HCT116 (cell line): Measurements from ENCODE around the gene RNASEH2A. TPM values are rescaled to one million over a fixed set of nuclear protein-coding genes. Genes with fewer than 3 reads are reported as not detected.
A peak's percentile ranks its signal among the peaks of the same experiment; 100 is the strongest.

Source experiments
- ATAC-seq: fragments of 200-7000 bp; cut with Tn5 transposase; 2 replicates; pipeline ENCODE4 v1.9.1; 2020; ENCODE audit warnings: mild to moderate bottlenecking, moderate library complexity
- BruUV-seq: library from RNA; stranded (reverse); fragments of 400-500 nt; replicated peaks from 2 replicates; lab custom pipeline; 2021; lab: Mats Ljungman, UMichigan
- CTCF ChIA-PET: fragments of 300-600 bp; sonication (Branson Sonifier 250); formaldehyde crosslinking; loops from one replicate; lab custom pipeline; 2021; ENCODE audit warnings: antibody characterized with exemption; lab: Charles Lee
- POLR2A ChIA-PET: fragments of 300-600, 350-600 bp; sonication (Branson Sonifier 250); formaldehyde crosslinking; loops from one replicate; lab custom pipeline; 2021; ENCODE audit warnings: antibody characterized with exemption; lab: Charles Lee
- RAD21 ChIA-PET, 2 experiments: fragments of 300-600 bp; sonication (Branson Sonifier 250); formaldehyde crosslinking; loops; one replicate each; lab custom pipeline; 2023; ENCODE audit warnings: low total read pairs in 2 of 2; ENCODE audit not compliant: uncharacterized antibody in 2 of 2, unreplicated experiment in 2 of 2, low non-redundant PET in 1 of 2; lab: Charles Lee
- DNase-seq: peaks from one replicate; pipeline ENCODE4 v3.0.0-alpha.2; 2010; ENCODE audit warnings: low read depth, low spot score
- H2AFZ ChIP-seq: fragments of 200-600 bp; shearing (Covaris generic), sonication (generic); 2 replicates; pipeline ENCODE4 v1.6.1; 2017; ENCODE audit warnings: low read depth, mixed run types, mixed read lengths, antibody characterized with exemption, low read length; ENCODE audit not compliant: poor library complexity, severe bottlenecking
- H3K27ac ChIP-seq: 2 replicates; pipeline ENCODE4 v1.5.1; 2012; ENCODE audit warnings: low read depth, low read length
- H3K27me3 ChIP-seq: fragments of 200-600 bp; sonication (generic); 2 replicates; pipeline ENCODE4 v1.6.1; 2016; ENCODE audit warnings: mixed run types, low read length, mixed read lengths; ENCODE audit not compliant: insufficient read depth
- H3K36me3 ChIP-seq, 2 experiments: fragments of 200-500 bp in 1 of 2; fragments of 200-600 bp in 1 of 2; sonication (Bioruptor generic) in 1 of 2; sonication (generic) in 1 of 2; 2 replicates each; pipeline versions ENCODE4 v1.5.1 to v1.6.1; 2014 to 2016; ENCODE audit warnings: low read length in 2 of 2, inconsistent platforms in 1 of 2, mixed read lengths in 1 of 2, mixed run types in 1 of 2; ENCODE audit not compliant: insufficient read depth in 2 of 2, control insufficient read depth in 1 of 2
- H3K4me1 ChIP-seq, 2 experiments: fragments of 200-600 bp in 1 of 2; sonication (generic) in 1 of 2; 2 replicates each; pipeline versions ENCODE4 v1.5.1 to v1.6.1; 2012 to 2017; ENCODE audit warnings: low read length in 2 of 2, inconsistent platforms in 1 of 2, mild to moderate bottlenecking in 1 of 2, mixed read lengths in 1 of 2, mixed run types in 1 of 2, moderate library complexity in 1 of 2; ENCODE audit not compliant: insufficient read depth in 2 of 2, control insufficient read depth in 1 of 2
- H3K4me2 ChIP-seq: fragments of 200-600 bp; sonication (generic); 2 replicates; pipeline ENCODE4 v1.6.1; 2017; ENCODE audit warnings: mixed run types, low read length, mixed read lengths
- H3K4me3 ChIP-seq, 2 experiments: fragments of 200-600 bp in 1 of 2; sonication (generic) in 1 of 2; replicated peaks in 1 of 2; 2 replicates each; pipeline ENCODE4 v1.5.1; 2011 to 2016; ENCODE audit warnings: low read length in 2 of 2, control low read depth in 1 of 2, low read depth in 1 of 2, mild to moderate bottlenecking in 1 of 2, mixed read lengths in 1 of 2, mixed run types in 1 of 2
- H3K79me2 ChIP-seq: fragments of 200-600 bp; sonication (generic); 2 replicates; pipeline ENCODE4 v1.6.1; 2017; ENCODE audit warnings: mild to moderate bottlenecking, mixed run types, low read length, moderate library complexity, mixed read lengths; ENCODE audit not compliant: insufficient read depth
- H3K9ac ChIP-seq: fragments of 200-600 bp; sonication (generic); 2 replicates; pipeline ENCODE4 v1.6.1; 2016; ENCODE audit warnings: low read length, mixed read lengths
- H3K9me2 ChIP-seq: fragments of 200-600 bp; sonication (generic), shearing (Covaris generic); 2 replicates; pipeline ENCODE4 v1.6.1; 2017; ENCODE audit warnings: mixed run types, mild to moderate bottlenecking, moderate library complexity; ENCODE audit not compliant: insufficient read depth
- H3K9me3 ChIP-seq, 2 experiments: fragments of 200-500 bp in 1 of 2; fragments of 200-600 bp in 1 of 2; sonication (Bioruptor generic) in 1 of 2; sonication (generic) in 1 of 2; 2 replicates each; pipeline ENCODE4 v1.6.1; 2014 to 2017; ENCODE audit warnings: low read length in 2 of 2, mixed read lengths in 2 of 2, inconsistent platforms in 1 of 2, low read depth in 1 of 2, mild to moderate bottlenecking in 1 of 2, mixed run types in 1 of 2, moderate library complexity in 1 of 2; ENCODE audit not compliant: control insufficient read depth in 1 of 2, insufficient read depth in 1 of 2
- H4K20me1 ChIP-seq: fragments of 200-600 bp; sonication (generic), shearing (Covaris generic); 2 replicates; pipeline ENCODE4 v1.6.1; 2017; ENCODE audit warnings: mixed run types, mild to moderate bottlenecking, moderate library complexity; ENCODE audit not compliant: insufficient read depth
- ATF3 ChIP-seq: IDR thresholded peaks from 2 replicates; pipeline ENCODE4 v1.6.1; 2012
- CBX3 ChIP-seq: IDR thresholded peaks from 2 replicates; pipeline ENCODE4 v1.6.1; 2012; ENCODE audit warnings: low read depth
- CTCF ChIP-seq, 3 experiments: fragments of 200-600 bp in 1 of 3; sonication (generic) in 1 of 3; IDR thresholded peaks in 2 of 3; conservative IDR thresholded peaks in 1 of 3; 2 replicates each; pipeline ENCODE4 v1.5.1; 2012 to 2017; ENCODE audit warnings: low read depth in 2 of 3, low read length in 2 of 3, antibody characterized with exemption in 1 of 3, borderline replicate concordance in 1 of 3, control low read depth in 1 of 3, mild to moderate bottlenecking in 1 of 3, mixed read lengths in 1 of 3, mixed run types in 1 of 3, moderate library complexity in 1 of 3; ENCODE audit not compliant: insufficient read depth in 1 of 3
- EGR1 ChIP-seq: IDR thresholded peaks from 2 replicates; pipeline ENCODE4 v1.6.1; 2012; ENCODE audit warnings: low read depth
- ELF1 ChIP-seq: IDR thresholded peaks from 2 replicates; pipeline ENCODE4 v1.6.1; 2012; ENCODE audit warnings: low read depth, borderline replicate concordance
- EZH2phosphoT487 ChIP-seq: fragments of 200-600 bp; IDR thresholded peaks from 2 replicates; pipeline ENCODE4 v1.6.1; 2018; ENCODE audit warnings: antibody characterized with exemption, borderline replicate concordance
- FOSL1 ChIP-seq: IDR thresholded peaks from 2 replicates; pipeline ENCODE4 v1.6.1; 2012; ENCODE audit warnings: low read depth
- JUND ChIP-seq: IDR thresholded peaks from 2 replicates; pipeline ENCODE4 v1.6.1; 2012
- POLR2A ChIP-seq: IDR thresholded peaks from 2 replicates; pipeline ENCODE4 v1.7.0; 2011; ENCODE audit warnings: borderline replicate concordance; ENCODE audit not compliant: insufficient read depth, insufficient read length; ENCODE audit errors: extremely low read depth
- POLR2AphosphoS5 ChIP-seq: IDR thresholded peaks from 2 replicates; pipeline ENCODE4 v1.6.1; 2011; ENCODE audit warnings: mild to moderate bottlenecking, low read depth, low read length, moderate library complexity
- RAD21 ChIP-seq: IDR thresholded peaks from 2 replicates; pipeline ENCODE4 v1.6.1; 2012; ENCODE audit warnings: low read depth, mild to moderate bottlenecking
- REST ChIP-seq: IDR thresholded peaks from 2 replicates; pipeline ENCODE4 v1.6.1; 2012; ENCODE audit warnings: low read depth
- SIN3A ChIP-seq: IDR thresholded peaks from 2 replicates; pipeline ENCODE4 v1.6.1; 2012; ENCODE audit warnings: low read depth
- SP1 ChIP-seq: IDR thresholded peaks from 2 replicates; pipeline ENCODE4 v1.6.1; 2012; ENCODE audit warnings: low read depth
- SRF ChIP-seq: IDR thresholded peaks from 2 replicates; pipeline ENCODE4 v1.6.1; 2012; ENCODE audit warnings: low read depth
- TCF7L2 ChIP-seq: IDR thresholded peaks from 2 replicates; pipeline ENCODE4 v1.7.0; 2011; ENCODE audit warnings: borderline replicate concordance, inconsistent platforms; ENCODE audit not compliant: insufficient read depth, insufficient read length; ENCODE audit errors: extremely low read depth
- intact Hi-C: fragments of 100-400 bp; cut with micrococcal nuclease; formaldehyde crosslinking; loops from 2 replicates; pipeline ENCODE4 v1.10.0; 2022
- total RNA-seq: library from RNA; stranded (reverse); gene quantifications from one replicate; pipeline ENCODE4 v1.2.1, GENCODE V29; 2021; ENCODE audit not compliant: unreplicated experiment
- TF ChIP-seq, protein P1 (sequence below): IDR thresholded peaks from 2 replicates; pipeline ENCODE4 v1.6.1; 2012

Gene RNASEH2A
- total RNA-seq, 1 experiment from 2014 or later = 54.5 TPM

DNA sequence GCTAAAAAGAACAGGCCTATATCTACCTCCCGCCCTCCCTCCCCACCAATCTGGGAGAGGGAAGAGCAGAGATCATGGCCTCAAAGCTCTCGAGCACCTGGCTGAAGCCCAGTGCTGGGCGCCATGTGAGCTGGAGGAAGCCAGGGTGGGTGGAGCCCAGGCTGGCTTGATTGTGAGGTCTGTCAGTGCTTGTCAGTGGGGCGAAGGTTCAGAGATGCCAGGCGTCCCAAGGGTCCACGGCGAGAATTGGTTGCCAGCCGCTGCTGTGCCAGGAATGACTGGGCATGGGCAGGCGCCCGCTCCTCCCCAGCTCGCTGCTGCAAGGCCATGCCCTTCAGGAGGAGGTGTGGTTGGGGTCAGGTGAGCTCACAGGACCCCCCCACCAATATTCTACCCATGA is 43.3 kb upstream of the RNASEH2A start:
- Histone ChIP-seq H3K27ac (no peak overlapping the region), H4K20me1 (no peaks in the 10 kb centered on the region), H3K36me3 (peaks cover 14 to 16% of the 10 kb centered on the region in 2 experiments), H3K9me3 (no peaks in the 10 kb centered on the region), H3K4me3 (no peak overlapping the region), H3K9ac (no peak overlapping the region), H3K4me1 (peaks cover 4 to 13% of the 10 kb centered on the region in 2 experiments; a peak in 3 of 4 replicates), H2AFZ (no peak overlapping the region), H3K27me3 (no peaks in the 10 kb centered on the region), H3K4me2 (no peak overlapping the region), H3K9me2 (no peaks in the 10 kb centered on the region)
- CTCF ChIA-PET = interaction anchor here (0.7 to 6.1 kb wide), 3 partner anchors 34 to 128 kb away, joined by 4 to 87 read pairs (median 5); no protein-coding TSS in a partner anchor
- ATAC-seq = no peak
- RAD21 ChIA-PET = no interaction called here
- TSS peak; percentile 27 for BruUV-seq
- no peak for DNase-seq
- intact Hi-C loops = no loop called here
- POLR2A ChIA-PET = interaction anchor here (5.4 kb wide), 1 partner anchor 31 kb away, joined by 98 read pairs; the partner anchor contains the start of gene JUNB
- no peak for TF ChIP-seq REST
- TF ChIP-seq, protein P1, sequence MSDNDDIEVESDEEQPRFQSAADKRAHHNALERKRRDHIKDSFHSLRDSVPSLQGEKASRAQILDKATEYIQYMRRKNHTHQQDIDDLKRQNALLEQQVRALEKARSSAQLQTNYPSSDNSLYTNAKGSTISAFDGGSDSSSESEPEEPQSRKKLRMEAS = no peak
- no peak for TF ChIP-seq SP1
- TF ChIP-seq EGR1 = no peak
- TF ChIP-seq CTCF (IDR thresholded peaks at IDR 0.05 in 2 of 3, conservative IDR thresholded peaks at IDR 0.05 in 1 of 3; ENCODE audit: borderline replicate concordance in 1 of 3, insufficient read depth in 1 of 3, low read depth in 2 of 3, low read length in 2 of 3) = no peak
- TF ChIP-seq SRF = no peak
- TF ChIP-seq FOSL1 = no peak
- TF ChIP-seq EZH2phosphoT487 = no peak
- no peak for TF ChIP-seq CBX3
- TF ChIP-seq TCF7L2 = no peak
- no peak for TF ChIP-seq ATF3
- TF ChIP-seq POLR2A = no peak
- no peak for TF ChIP-seq RAD21
- TF ChIP-seq JUND = no peak
- TF ChIP-seq SIN3A = no peak
- no peak for TF ChIP-seq ELF1
- no peak for TF ChIP-seq POLR2AphosphoS5
- TF ChIP-seq, all 23 proteins: peak for 0
- H3K79me2 ChIP-seq = no peaks in the 10 kb centered on the region
